Mononuclear cell (primary cell): ENCODE measurements around the gene LDB3. TPM values are rescaled to one million over a fixed set of nuclear protein-coding genes. Genes with fewer than 3 reads are reported as not detected.
"Not testable (repeated sequence)": the region's sequence is repeated elsewhere in the genome, so short reads cannot be mapped to it uniquely, and the experiment has no call there.

ENCODE experiments used
- H3K27me3 ChIP-seq: 2 replicates; pipeline ENCODE4 v1.6.0; 2011; ENCODE audit warnings: low read length, control low read depth; ENCODE audit not compliant: insufficient read depth
- H3K4me1 ChIP-seq: 2 replicates; pipeline ENCODE4 v1.5.1; 2011; ENCODE audit warnings: mild to moderate bottlenecking, low read length, control low read depth; ENCODE audit not compliant: insufficient read depth
- H3K4me3 ChIP-seq: 2 replicates; pipeline ENCODE4 v1.5.1; 2011; ENCODE audit warnings: mild to moderate bottlenecking, low read length, moderate library complexity
- H3K9me3 ChIP-seq: 2 replicates; pipeline ENCODE4 v1.5.1; 2011; ENCODE audit warnings: low read depth, mild to moderate bottlenecking, control low read depth, low read length
- total RNA-seq: library from RNA; depleted of rRNA; stranded (reverse); fragments of >200 nt; gene quantifications from one replicate; pipeline ENCODE4 v1.2.3, GENCODE V29; 2012

LDB3 gene
- total RNA-seq, 1 donor = not detected

- H3K27me3 ChIP-seq = peaks cover 2% of the 10 kb centered on the region
- H3K4me1 ChIP-seq = peaks cover 4% of the 10 kb centered on the region
- H3K4me3 ChIP-seq = no peak overlapping the region
- no peaks in the 10 kb centered on the region for H3K9me3 ChIP-seq
Measured at GRCh38 chr10:86728056-86728455, 59.7 kb downstream of the LDB3 start.

GRCh38 chr10:86729677-86730076 lies 61.4 kb downstream of the LDB3 start:
- H3K27me3 ChIP-seq = peaks cover 2% of the 10 kb centered on the region
- no peaks in the 10 kb centered on the region for H3K9me3 ChIP-seq
- H3K4me1 ChIP-seq = no peaks in the 10 kb centered on the region
- no peak overlapping the region for H3K4me3 ChIP-seq

- no peaks in the 10 kb centered on the region for H3K9me3 ChIP-seq
- peaks cover 2% of the 10 kb centered on the region for H3K27me3 ChIP-seq
- no peaks in the 10 kb centered on the region for H3K4me1 ChIP-seq
- no peak overlapping the region for H3K4me3 ChIP-seq
Measured at GRCh38 chr10:86730227-86730626, 61.9 kb downstream of the LDB3 start.

GRCh38 chr10:86732771-86733170 lies 64.5 kb downstream of the LDB3 start:
- Histone ChIP-seq H3K9me3 (no peaks in the 10 kb centered on the region), H3K27me3 (peaks cover 2% of the 10 kb centered on the region), H3K4me3 (no peak overlapping the region), H3K4me1 (no peaks in the 10 kb centered on the region)

- H3K4me3 ChIP-seq = no peak overlapping the region
- no peaks in the 10 kb centered on the region for H3K9me3 ChIP-seq
- H3K4me1 ChIP-seq = no peaks in the 10 kb centered on the region
- no peaks in the 10 kb centered on the region for H3K27me3 ChIP-seq
Measured at GRCh38 chr10:86733260-86733671, 65.0 kb downstream of the LDB3 start.

- H3K4me3 ChIP-seq = no peak overlapping the region
- no peaks in the 10 kb centered on the region for H3K4me1 ChIP-seq
- no peaks in the 10 kb centered on the region for H3K27me3 ChIP-seq
- H3K9me3 ChIP-seq = no peaks in the 10 kb centered on the region
Measured at GRCh38 chr10:86734207-86734988, 66.1 kb downstream of the LDB3 start.

GRCh38 chr10:86735278-86735677 lies 67.0 kb downstream of the LDB3 start:
- H3K27me3 ChIP-seq, H3K4me3 ChIP-seq, H3K4me1 ChIP-seq, H3K9me3 ChIP-seq: not testable (repeated sequence)

- no peak overlapping the region for H3K4me3 ChIP-seq
Measured at GRCh38 chr10:86742230-86742629, 73.9 kb downstream of the LDB3 start.

GRCh38 chr10:86744067-86744725 lies 75.9 kb downstream of the LDB3 start:
- Histone ChIP-seq H3K9me3 (no peaks in the 10 kb centered on the region), H3K4me3 (no peak overlapping the region), H3K27me3 (no peaks in the 10 kb centered on the region), H3K4me1 (no peaks in the 10 kb centered on the region)

More at GRCh38 chr10:86742230-86742629, 73.9 kb downstream of the LDB3 start:
- H3K27me3 ChIP-seq = no peaks in the 10 kb centered on the region
- no peaks in the 10 kb centered on the region for H3K4me1 ChIP-seq
- H3K9me3 ChIP-seq = no peaks in the 10 kb centered on the region

GRCh38 chr10:86747796-86748581 lies 79.7 kb downstream of the LDB3 start:
- H3K9me3 ChIP-seq = no peaks in the 10 kb centered on the region
- H3K4me3 ChIP-seq = no peak overlapping the region
- H3K4me1 ChIP-seq = no peaks in the 10 kb centered on the region
- H3K27me3 ChIP-seq = peaks cover 4% of the 10 kb centered on the region

- Histone ChIP-seq H3K4me1 (no peaks in the 10 kb centered on the region), H3K4me3 (no peak overlapping the region), H3K27me3 (peaks cover 12% of the 10 kb centered on the region), H3K9me3 (no peaks in the 10 kb centered on the region)
Measured at GRCh38 chr10:86749854-86750253, 81.5 kb downstream of the LDB3 start.

- no peak overlapping the region for H3K4me3 ChIP-seq
- H3K27me3 ChIP-seq = peaks cover 24% of the 10 kb centered on the region
- no peaks in the 10 kb centered on the region for H3K9me3 ChIP-seq
- H3K4me1 ChIP-seq = peaks cover 7% of the 10 kb centered on the region
Measured at GRCh38 chr10:86751477-86751876, 83.2 kb downstream of the LDB3 start.

- Histone ChIP-seq H3K4me3 (no peak overlapping the region), H3K9me3 (no peaks in the 10 kb centered on the region), H3K4me1 (peaks cover 10% of the 10 kb centered on the region), H3K27me3 (peaks cover 27% of the 10 kb centered on the region)
Measured at GRCh38 chr10:86752311-86752710, 84.0 kb downstream of the LDB3 start.

GRCh38 chr10:86753051-86753450 lies 84.7 kb downstream of the LDB3 start:
- Histone ChIP-seq H3K27me3 (peaks cover 34% of the 10 kb centered on the region), H3K4me1 (peaks cover 13% of the 10 kb centered on the region), H3K4me3 (no peak overlapping the region), H3K9me3 (no peaks in the 10 kb centered on the region)
